CD4-positive, alpha-beta T cell (primary cell): Measurements from ENCODE around the gene LTB4R2. TPM values are rescaled to one million over a fixed set of nuclear protein-coding genes. Genes with fewer than 3 reads are reported as not detected.
"Not testable (repeated sequence)": the region's sequence is repeated elsewhere in the genome, so short reads cannot be mapped to it uniquely, and the experiment has no call there.

Source experiments
- ATAC-seq: fragments of 200-7000 bp; cut with Tn5 transposase; one replicate; pipeline ENCODE4 v1.10.0; 2022; ENCODE audit warnings: mild to moderate bottlenecking; ENCODE audit not compliant: poor library complexity
- CTCF ChIA-PET: fragments of 350-600 bp; sonication (Branson Sonifier 250); formaldehyde crosslinking; loops from one replicate; lab custom pipeline; 2021; ENCODE audit warnings: antibody characterized with exemption, inconsistent platforms; lab: Charles Lee
- POLR2A ChIA-PET: fragments of 350-600 bp; sonication (Branson Sonifier 250); formaldehyde crosslinking; loops from one replicate; lab custom pipeline; 2021; ENCODE audit warnings: antibody characterized with exemption, inconsistent platforms; lab: Charles Lee
- DNase-seq, 14 experiments: peaks; one replicate each; pipeline ENCODE4 v3.0.0-alpha.2; 2013 to 2020; ENCODE audit warnings: mixed read lengths in 2 of 14
- H3K27ac ChIP-seq, 2 donors: one replicate each; pipeline versions ENCODE4 v1.5.1 to v1.7.0; 2013; ENCODE audit warnings: low read length in 2 of 2, low read depth in 1 of 2, mild to moderate bottlenecking in 1 of 2
- H3K27me3 ChIP-seq, 2 experiments: 1 replicate in 1 of 2; 2 replicates in 1 of 2; pipeline versions ENCODE4 v1.6.1 to v1.7.0; 2013; ENCODE audit warnings: low read length in 2 of 2, control low read depth in 1 of 2, mild to moderate bottlenecking in 1 of 2, moderate library complexity in 1 of 2; ENCODE audit not compliant: insufficient read depth in 2 of 2, control insufficient read depth in 1 of 2
- H3K36me3 ChIP-seq: one replicate; pipeline ENCODE4 v1.6.1; 2013; ENCODE audit warnings: low read length, control low read depth; ENCODE audit not compliant: insufficient read depth
- H3K4me1 ChIP-seq: one replicate; pipeline ENCODE4 v1.6.1; 2013; ENCODE audit warnings: low read length, control low read depth; ENCODE audit not compliant: insufficient read depth
- H3K4me3 ChIP-seq: one replicate; pipeline ENCODE4 v1.5.1; 2013; ENCODE audit warnings: mild to moderate bottlenecking, low read length, moderate library complexity
- H3K9me3 ChIP-seq, 2 experiments: 1 replicate in 1 of 2; 2 replicates in 1 of 2; pipeline versions ENCODE4 v1.6.1 to v1.7.0; 2013; ENCODE audit warnings: low read length in 2 of 2, mild to moderate bottlenecking in 2 of 2, control low read depth in 1 of 2, moderate library complexity in 1 of 2; ENCODE audit not compliant: control insufficient read depth in 1 of 2, insufficient read depth in 1 of 2
- H3K27ac Mint-ChIP-seq: one replicate; pipeline ENCODE4 v1.8.0; 2020; ENCODE audit warnings: mixed read lengths
- H3K27me3 Mint-ChIP-seq: one replicate; pipeline ENCODE4 v1.8.0; 2021; ENCODE audit warnings: mixed read lengths
- H3K36me3 Mint-ChIP-seq: one replicate; pipeline ENCODE4 v1.8.0; 2021; ENCODE audit warnings: low read depth, mixed read lengths
- H3K4me1 Mint-ChIP-seq: one replicate; pipeline ENCODE4 v1.8.0; 2021; ENCODE audit warnings: low read depth, mixed read lengths
- H3K4me3 Mint-ChIP-seq: one replicate; pipeline ENCODE4 v1.8.0; 2020; ENCODE audit warnings: mild to moderate bottlenecking, mixed read lengths
- H3K9me3 Mint-ChIP-seq: one replicate; pipeline ENCODE4 v1.8.0; 2020; ENCODE audit warnings: mixed read lengths
- CTCF ChIP-seq: fragments of 200-600 bp; IDR thresholded peaks from one replicate; pipeline ENCODE4 v1.8.0; 2022; ENCODE audit warnings: antibody characterized with exemption, mild to moderate bottlenecking
- intact Hi-C, 2 experiments: fragments of 100-400 bp; cut with DNase I in 1 of 2; cut with micrococcal nuclease in 1 of 2; formaldehyde crosslinking; loops; one replicate each; pipeline versions ENCODE4 v1.15.1 to v1.9.0; 2023 to 2025; cut with DNase I, micrococcal nuclease
- total RNA-seq, 174 experiments: library from RNA in 2 of 174; stranded (reverse) in 2 of 174; gene quantifications; one replicate each; pipeline ENCODE4 v1.2.3 and lab custom pipeline; 2021 to 2026

LTB4R2 gene
- total RNA-seq, 2 experiments from 2014 or later, result 16.4 to 18.2 TPM

GRCh38 chr14:24325963-24326362 lies 16.0 kb downstream of the LTB4R2 start:
- Mint-ChIP-seq H3K27ac (no peak overlapping the region), H3K36me3 (no peaks in the 10 kb centered on the region), H3K27me3 (peaks cover 14% of the 10 kb centered on the region), H3K4me1 (peaks cover 22% of the 10 kb centered on the region), H3K4me3 (no peak overlapping the region), H3K9me3 (no peaks in the 10 kb centered on the region)
- no peaks in the 10 kb centered on the region for H3K36me3 ChIP-seq
- H3K9me3 ChIP-seq, result peaks cover 0 to 4% of the 10 kb centered on the region in 2 experiments
- POLR2A ChIA-PET, result no interaction called here
- DNase-seq (no peak), ATAC-seq (no peak)
- CTCF ChIA-PET, result no interaction called here
- no peak overlapping the region for H3K4me3 ChIP-seq
- TF ChIP-seq CTCF, result no peak
- no peaks in the 10 kb centered on the region for H3K27me3 ChIP-seq
- H3K4me1 ChIP-seq, result peaks cover 33% of the 10 kb centered on the region
- intact Hi-C loops, result no loop called here
- H3K27ac ChIP-seq, result no peak overlapping the region

GRCh38 chr14:24327303-24327702 lies 17.4 kb downstream of the LTB4R2 start:
- TF ChIP-seq CTCF, result no peak
- H3K4me1 ChIP-seq, result peaks cover 46% of the 10 kb centered on the region
- no peak overlapping the region for H3K4me3 ChIP-seq
- ATAC-seq (no peak), DNase-seq (no peak)
- Mint-ChIP-seq H3K9me3 (no peaks in the 10 kb centered on the region), H3K27ac (no peak overlapping the region), H3K36me3 (no peaks in the 10 kb centered on the region), H3K4me1 (peaks cover 34% of the 10 kb centered on the region), H3K27me3 (peaks cover 22% of the 10 kb centered on the region), H3K4me3 (no peak overlapping the region)
- peaks cover 0 to 4% of the 10 kb centered on the region in 2 experiments for H3K9me3 ChIP-seq
- intact Hi-C loops, result no loop called here
- H3K27me3 ChIP-seq, result peaks cover 0 to under 1% of the 10 kb centered on the region in 2 experiments
- H3K36me3 ChIP-seq, result no peaks in the 10 kb centered on the region
- POLR2A ChIA-PET, result no interaction called here
- no peak overlapping the region for H3K27ac ChIP-seq
- CTCF ChIA-PET, result interaction anchor here (0.6 to 3.6 kb wide), 4 partner anchors 17 to 109 kb away, joined by 3 to 11 read pairs (median 5); partner anchors contain the start of genes LTB4R and LTB4R2

GRCh38 chr14:24327914-24328313 lies 18.0 kb downstream of the LTB4R2 start:
- H3K9me3 ChIP-seq, H3K36me3 ChIP-seq, H3K4me3 ChIP-seq, H3K9me3 Mint-ChIP-seq, H3K27ac Mint-ChIP-seq, H3K4me3 Mint-ChIP-seq, POLR2A ChIA-PET, H3K27ac ChIP-seq, intact Hi-C loops, H3K27me3 ChIP-seq, H3K36me3 Mint-ChIP-seq, ATAC-seq: not testable (repeated sequence)
- peak in 2 of 14 experiments; percentile 8 to 37 for DNase-seq
- Mint-ChIP-seq H3K27me3 (peaks cover 25% of the 10 kb centered on the region), H3K4me1 (peaks cover 38% of the 10 kb centered on the region)
- TF ChIP-seq CTCF, result peak; percentile 45
- peaks cover 52% of the 10 kb centered on the region for H3K4me1 ChIP-seq
- CTCF ChIA-PET, result interaction anchor here (1.4 to 3.6 kb wide), 4 partner anchors 16 to 109 kb away, joined by 4 to 11 read pairs (median 6); partner anchors contain the start of genes LTB4R and LTB4R2
